ENCODE data around the gene MYO5A. TPM values are rescaled to one million over a fixed set of nuclear protein-coding genes. Genes with fewer than 3 reads are reported as not detected.

The MYO5A gene
- total RNA-seq, 1 experiment from 2014 or later = 61.1 TPM

- ChIA-PET POLR2A (no interaction called here), CTCF (no interaction called here)
- ATAC-seq (no peak), DNase-seq (ENCODE audit: low read depth, low spot score) (no peak)
- BruUV-seq (replicated peaks) = no TSS peak
- in situ Hi-C loops (cut with HindIII; ENCODE audit: low pct_unique_long_range_greater_than_20kb, low sequenced_read_pairs) (no loop called here), intact Hi-C loops (cut with micrococcal nuclease; ENCODE audit: unreplicated experiment) (no loop called here)
- Histone ChIP-seq H3K4me3 (ENCODE audit: low read depth in 2 of 2, low read length in 2 of 2) (no peak overlapping the region), H3K27ac (ENCODE audit: low read length) (no peak overlapping the region), H3K4me1 (ENCODE audit: control insufficient read depth, insufficient read depth, low read length) (peaks cover 4% of the 10 kb centered on the region; the same call in 1 of the 2 replicates), H3K9me3 (ENCODE audit: control insufficient read depth, insufficient read depth, low read depth, low read length) (no peaks in the 10 kb centered on the region), H3K27me3 (ENCODE audit: control insufficient read depth, insufficient read depth, low read length) (no peaks in the 10 kb centered on the region), H3K36me3 (ENCODE audit: control insufficient read depth, insufficient read depth, low read length) (peaks cover 7% of the 10 kb centered on the region)
- no peak for TF ChIP-seq POLR2AphosphoS5 (IDR thresholded peaks at IDR 0.05; ENCODE audit: low read depth, low read length)
These were observed 252.4 kb downstream of the MYO5A start for GRCh38 chr15:52276256-52276770.

- Histone ChIP-seq H3K27me3 (ENCODE audit: control insufficient read depth, insufficient read depth, low read length) (no peaks in the 10 kb centered on the region), H3K4me3 (ENCODE audit: low read depth in 2 of 2, low read length in 2 of 2) (no peak overlapping the region), H3K27ac (ENCODE audit: low read length) (no peak overlapping the region), H3K9me3 (ENCODE audit: control insufficient read depth, insufficient read depth, low read depth, low read length) (no peaks in the 10 kb centered on the region), H3K4me1 (ENCODE audit: control insufficient read depth, insufficient read depth, low read length) (no peaks in the 10 kb centered on the region), H3K36me3 (ENCODE audit: control insufficient read depth, insufficient read depth, low read length) (no peaks in the 10 kb centered on the region)
- no TSS peak for BruUV-seq (replicated peaks)
- POLR2A ChIA-PET = no interaction called here
- intact Hi-C loops (cut with micrococcal nuclease; ENCODE audit: unreplicated experiment) = no loop called here
- in situ Hi-C loops (cut with HindIII; ENCODE audit: low pct_unique_long_range_greater_than_20kb, low sequenced_read_pairs) = no loop called here
- DNase-seq (ENCODE audit: low read depth, low spot score) (no peak), ATAC-seq (no peak)
- CTCF ChIA-PET = interaction anchor here (1.0 kb wide), 1 partner anchor 31 kb away, joined by 3 read pairs; no protein-coding TSS in a partner anchor
- TF ChIP-seq CTCF (IDR thresholded peaks at IDR 0.05) (no peak), SIN3A (IDR thresholded peaks at IDR 0.05; ENCODE audit: borderline replicate concordance, insufficient read depth, low read depth, low read length) (no peak), TCF7L2 (IDR thresholded peaks at IDR 0.05; ENCODE audit: low read depth, low read length) (no peak), POLR2AphosphoS5 (IDR thresholded peaks at IDR 0.05; ENCODE audit: low read depth, low read length) (no peak)
- TF ChIP-seq, protein P1, sequence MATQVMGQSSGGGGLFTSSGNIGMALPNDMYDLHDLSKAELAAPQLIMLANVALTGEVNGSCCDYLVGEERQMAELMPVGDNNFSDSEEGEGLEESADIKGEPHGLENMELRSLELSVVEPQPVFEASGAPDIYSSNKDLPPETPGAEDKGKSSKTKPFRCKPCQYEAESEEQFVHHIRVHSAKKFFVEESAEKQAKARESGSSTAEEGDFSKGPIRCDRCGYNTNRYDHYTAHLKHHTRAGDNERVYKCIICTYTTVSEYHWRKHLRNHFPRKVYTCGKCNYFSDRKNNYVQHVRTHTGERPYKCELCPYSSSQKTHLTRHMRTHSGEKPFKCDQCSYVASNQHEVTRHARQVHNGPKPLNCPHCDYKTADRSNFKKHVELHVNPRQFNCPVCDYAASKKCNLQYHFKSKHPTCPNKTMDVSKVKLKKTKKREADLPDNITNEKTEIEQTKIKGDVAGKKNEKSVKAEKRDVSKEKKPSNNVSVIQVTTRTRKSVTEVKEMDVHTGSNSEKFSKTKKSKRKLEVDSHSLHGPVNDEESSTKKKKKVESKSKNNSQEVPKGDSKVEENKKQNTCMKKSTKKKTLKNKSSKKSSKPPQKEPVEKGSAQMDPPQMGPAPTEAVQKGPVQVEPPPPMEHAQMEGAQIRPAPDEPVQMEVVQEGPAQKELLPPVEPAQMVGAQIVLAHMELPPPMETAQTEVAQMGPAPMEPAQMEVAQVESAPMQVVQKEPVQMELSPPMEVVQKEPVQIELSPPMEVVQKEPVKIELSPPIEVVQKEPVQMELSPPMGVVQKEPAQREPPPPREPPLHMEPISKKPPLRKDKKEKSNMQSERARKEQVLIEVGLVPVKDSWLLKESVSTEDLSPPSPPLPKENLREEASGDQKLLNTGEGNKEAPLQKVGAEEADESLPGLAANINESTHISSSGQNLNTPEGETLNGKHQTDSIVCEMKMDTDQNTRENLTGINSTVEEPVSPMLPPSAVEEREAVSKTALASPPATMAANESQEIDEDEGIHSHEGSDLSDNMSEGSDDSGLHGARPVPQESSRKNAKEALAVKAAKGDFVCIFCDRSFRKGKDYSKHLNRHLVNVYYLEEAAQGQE (IDR thresholded peaks at IDR 0.05; ENCODE audit: insufficient read depth in 1 of 2, low read depth in 2 of 2, low read length in 1 of 2) = no peak
These were observed 265.0 kb downstream of the MYO5A start for GRCh38 chr15:52263563-52264282.

DNA sequence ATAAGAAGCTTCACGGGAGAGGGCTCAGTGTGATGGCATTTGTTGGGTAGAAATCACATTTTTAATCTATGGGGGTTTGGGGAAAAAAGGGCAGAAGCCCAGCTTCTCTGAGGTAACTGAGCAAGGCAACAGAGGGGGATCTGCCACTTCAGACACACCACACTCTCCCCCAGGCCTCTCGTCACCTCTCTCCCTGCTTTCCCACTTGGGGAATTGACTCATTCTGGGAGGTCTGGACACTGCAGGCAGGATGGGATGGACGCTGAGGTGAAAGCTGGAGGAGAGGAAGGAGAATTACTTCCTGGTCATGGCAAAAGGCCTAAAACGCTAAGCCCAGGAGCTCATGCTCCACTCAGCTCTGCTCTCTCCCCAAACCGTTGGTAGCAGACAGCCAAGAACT lies 266.3 kb downstream of the MYO5A start:
- TF ChIP-seq SIN3A (IDR thresholded peaks at IDR 0.05; ENCODE audit: borderline replicate concordance, insufficient read depth, low read depth, low read length) = no peak
- TF ChIP-seq POLR2AphosphoS5 (IDR thresholded peaks at IDR 0.05; ENCODE audit: low read depth, low read length) = no peak
- no peaks in the 10 kb centered on the region for H3K36me3 ChIP-seq (ENCODE audit: control insufficient read depth, insufficient read depth, low read length)
- no peak overlapping the region for H3K4me3 ChIP-seq (ENCODE audit: low read depth in 2 of 2, low read length in 2 of 2)
- no peaks in the 10 kb centered on the region for H3K9me3 ChIP-seq (ENCODE audit: control insufficient read depth, insufficient read depth, low read depth, low read length)
- no peaks in the 10 kb centered on the region for H3K4me1 ChIP-seq (ENCODE audit: control insufficient read depth, insufficient read depth, low read length)
- in situ Hi-C loops (cut with HindIII; ENCODE audit: low pct_unique_long_range_greater_than_20kb, low sequenced_read_pairs) (no loop called here), intact Hi-C loops (cut with micrococcal nuclease; ENCODE audit: unreplicated experiment) (no loop called here)
- H3K27me3 ChIP-seq (ENCODE audit: control insufficient read depth, insufficient read depth, low read length) = no peaks in the 10 kb centered on the region
- DNase-seq (ENCODE audit: low read depth, low spot score) (no peak), ATAC-seq (no peak)
- no TSS peak for BruUV-seq (replicated peaks)
- POLR2A ChIA-PET = no interaction called here
- H3K27ac ChIP-seq (ENCODE audit: low read length) = no peak overlapping the region
- CTCF ChIA-PET = no interaction called here
